RWPE1 (cell line): ENCODE measurements around the gene DUSP21.
"Not testable (repeated sequence)": the region's sequence is repeated elsewhere in the genome, so short reads cannot be mapped to it uniquely, and the experiment has no call there.

Experiments
- CTCF ChIA-PET: fragments of 350-600 bp; sonication (Branson Sonifier 250); formaldehyde crosslinking; extraction: SDS; loops from one replicate; lab custom pipeline; 2021; lab: Yijun Ruan, JAX
- POLR2A ChIA-PET: fragments of 400-600 bp; formaldehyde crosslinking; extraction: SDS; loops from one replicate; lab custom pipeline; 2020; ENCODE audit warnings: antibody characterized with exemption; ENCODE audit not compliant: low non-redundant PET; lab: Yijun Ruan, JAX
- DNase-seq: peaks from one replicate; pipeline ENCODE4 v3.0.0; 2012; ENCODE audit warnings: low spot score
- H3K27ac ChIP-seq: fragments of 450-650 bp; 2 replicates; pipeline ENCODE4 v1.5.1; 2017
- CTCF ChIP-seq: fragments of 450-650 bp; conservative IDR thresholded peaks from 2 replicates; pipeline ENCODE4 v1.5.1; 2017; ENCODE audit warnings: low read depth, mild to moderate bottlenecking

Gene DUSP21

GRCh38 chrX:44884944-44885343, 41.1 kb downstream of the DUSP21 start:
- DNase-seq: no peak
- H3K27ac ChIP-seq: no peak overlapping the region
- ChIA-PET CTCF (no interaction called here), POLR2A (no interaction called here)
- TF ChIP-seq CTCF: no peak

GRCh38 chrX:44889824-44890223, 46.0 kb downstream of the DUSP21 start:
- no peak overlapping the region for H3K27ac ChIP-seq
- DNase-seq: no peak
- no peak for TF ChIP-seq CTCF
- ChIA-PET POLR2A (no interaction called here), CTCF (no interaction called here)

GRCh38 chrX:44890247-44890646, 46.4 kb downstream of the DUSP21 start:
- POLR2A ChIA-PET: no interaction called here
- no peak overlapping the region for H3K27ac ChIP-seq
- no peak for TF ChIP-seq CTCF
- CTCF ChIA-PET: no interaction called here
- no peak for DNase-seq

GRCh38 chrX:44890687-44891086, 46.9 kb downstream of the DUSP21 start:
- POLR2A ChIA-PET, H3K27ac ChIP-seq, DNase-seq: not testable (repeated sequence)
- CTCF ChIA-PET: interaction anchor here (0.6 kb wide), 1 partner anchor 796 kb away, joined by 6 read pairs; no protein-coding TSS in a partner anchor

GRCh38 chrX:44891642-44892041, 47.8 kb downstream of the DUSP21 start:
- POLR2A ChIA-PET: no interaction called here
- no peak for TF ChIP-seq CTCF
- CTCF ChIA-PET: no interaction called here
- no peak for DNase-seq
- H3K27ac ChIP-seq: no peak overlapping the region
